ENCODE results near the gene TMEM178A. TPM values are rescaled to one million over a fixed set of nuclear protein-coding genes. Genes with fewer than 3 reads are reported as not detected.
A peak's percentile ranks its signal among the peaks of the same experiment; 100 is the strongest.

Gene TMEM178A
- total RNA-seq, 4 donors from 2014 or later: 3.0 to 12.9 (median 5.8) TPM

DNA sequence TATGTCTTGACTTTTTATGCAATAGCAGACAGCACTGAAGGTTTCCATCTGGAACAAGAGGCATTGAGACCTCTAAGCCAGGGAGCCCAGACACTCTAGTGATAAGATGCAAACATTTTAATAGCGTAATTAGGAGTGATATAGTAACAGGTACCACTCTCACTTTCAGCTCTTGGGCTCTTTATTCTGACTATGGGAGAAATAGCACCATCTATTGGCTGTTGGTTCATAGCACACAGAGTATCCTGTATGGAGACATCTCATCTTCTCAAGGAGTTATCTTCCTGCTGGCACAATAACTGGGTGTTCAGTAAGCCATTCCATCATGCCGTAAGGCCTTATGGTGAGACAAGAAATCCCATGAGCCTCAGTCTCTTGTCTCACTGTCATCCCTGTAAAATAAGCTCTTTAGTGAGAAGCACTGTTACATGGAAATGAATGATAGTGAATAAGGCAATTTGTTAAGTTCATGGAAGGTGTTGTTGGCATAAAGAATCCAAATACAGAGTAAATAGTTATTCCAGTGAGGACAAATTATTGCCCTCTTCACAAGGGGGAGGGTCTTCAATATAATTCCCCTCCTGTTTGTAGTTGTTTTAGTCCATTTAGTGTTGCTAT is 65.1 kb downstream of the TMEM178A start:
- H3K4me3 ChIP-seq: no peak overlapping the region
- no peak for DNase-seq (ENCODE audit: low spot score in 2 of 2)
- no peaks in the 10 kb centered on the region for H3K4me1 ChIP-seq
- H3K36me3 ChIP-seq: peaks cover 0 to 52% (median 0%) of the 10 kb centered on the region in 3 donors
- peaks cover 0 to 5% (median 0%) of the 10 kb centered on the region in 4 donors for H3K9me3 ChIP-seq
- no peaks in the 10 kb centered on the region for H3K27me3 ChIP-seq
- TF ChIP-seq EP300 (IDR thresholded peaks at IDR 0.05) (no peak), POLR2A (IDR thresholded peaks at IDR 0.05) (no peak)
- TF ChIP-seq, protein P1, sequence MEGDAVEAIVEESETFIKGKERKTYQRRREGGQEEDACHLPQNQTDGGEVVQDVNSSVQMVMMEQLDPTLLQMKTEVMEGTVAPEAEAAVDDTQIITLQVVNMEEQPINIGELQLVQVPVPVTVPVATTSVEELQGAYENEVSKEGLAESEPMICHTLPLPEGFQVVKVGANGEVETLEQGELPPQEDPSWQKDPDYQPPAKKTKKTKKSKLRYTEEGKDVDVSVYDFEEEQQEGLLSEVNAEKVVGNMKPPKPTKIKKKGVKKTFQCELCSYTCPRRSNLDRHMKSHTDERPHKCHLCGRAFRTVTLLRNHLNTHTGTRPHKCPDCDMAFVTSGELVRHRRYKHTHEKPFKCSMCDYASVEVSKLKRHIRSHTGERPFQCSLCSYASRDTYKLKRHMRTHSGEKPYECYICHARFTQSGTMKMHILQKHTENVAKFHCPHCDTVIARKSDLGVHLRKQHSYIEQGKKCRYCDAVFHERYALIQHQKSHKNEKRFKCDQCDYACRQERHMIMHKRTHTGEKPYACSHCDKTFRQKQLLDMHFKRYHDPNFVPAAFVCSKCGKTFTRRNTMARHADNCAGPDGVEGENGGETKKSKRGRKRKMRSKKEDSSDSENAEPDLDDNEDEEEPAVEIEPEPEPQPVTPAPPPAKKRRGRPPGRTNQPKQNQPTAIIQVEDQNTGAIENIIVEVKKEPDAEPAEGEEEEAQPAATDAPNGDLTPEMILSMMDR (IDR thresholded peaks at IDR 0.05): peak in 1 of 5 experiments; percentile 17
- H3K27ac ChIP-seq: no peak overlapping the region
- WGBS, 2 donors: 92 to 97% methylated on average over 2 of the region's 2 CpGs

DNA sequence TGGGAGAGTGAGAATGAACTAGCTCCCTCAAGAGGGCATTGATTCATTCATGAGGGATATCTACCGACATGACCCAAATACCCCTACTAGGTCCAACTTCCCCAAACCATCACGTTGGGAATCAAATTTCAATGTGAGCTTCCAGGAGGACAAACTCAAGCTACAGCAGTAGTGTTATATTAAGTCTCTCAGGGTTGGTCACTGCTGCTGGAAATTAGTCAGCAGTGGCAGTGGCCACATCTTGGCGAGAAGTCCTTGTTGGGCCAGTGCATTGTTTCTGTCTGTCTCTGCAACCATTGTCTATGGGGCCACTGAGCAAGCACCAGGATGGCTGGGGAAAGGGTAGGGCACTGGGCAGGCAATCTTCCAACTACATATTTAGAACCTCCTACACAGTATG is 65.8 kb downstream of the TMEM178A start:
- WGBS, 2 donors: 90 to 96% methylated on average over 3 of the region's 3 CpGs
- Histone ChIP-seq H3K4me1 (no peaks in the 10 kb centered on the region), H3K27me3 (no peaks in the 10 kb centered on the region), H3K36me3 (peaks cover 0 to 60% (median 0%) of the 10 kb centered on the region in 3 donors), H3K27ac (no peak overlapping the region), H3K9me3 (peaks cover 0 to 5% (median 0%) of the 10 kb centered on the region in 4 donors), H3K4me3 (no peak overlapping the region)
- TF ChIP-seq POLR2A (IDR thresholded peaks at IDR 0.05) (no peak), EP300 (IDR thresholded peaks at IDR 0.05) (no peak)
- TF ChIP-seq, protein P1 (IDR thresholded peaks at IDR 0.05): no peak
- no peak for DNase-seq (ENCODE audit: low spot score in 2 of 2)

DNA sequence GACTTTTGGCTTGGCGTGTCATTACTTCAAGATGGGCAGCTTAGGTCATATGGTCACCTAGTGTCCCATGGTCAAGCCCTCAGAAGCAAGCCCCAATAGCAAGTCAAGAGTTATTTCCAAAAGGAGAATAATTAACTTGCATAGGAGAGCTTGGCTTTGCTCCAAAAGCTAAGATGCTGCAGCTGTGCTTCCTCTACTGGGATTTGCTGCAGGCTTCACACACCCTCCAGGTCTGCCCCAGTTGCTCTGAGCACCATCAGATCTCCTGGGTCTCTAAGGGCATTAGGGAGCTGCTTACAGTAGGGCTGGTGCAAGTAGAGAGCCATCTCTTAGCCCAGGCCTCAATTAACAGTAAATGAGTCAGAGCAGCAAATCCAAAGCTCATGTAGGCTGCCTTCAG is 66.8 kb downstream of the TMEM178A start:
- TF ChIP-seq, protein P1 (IDR thresholded peaks at IDR 0.05): no peak
- TF ChIP-seq EP300 (IDR thresholded peaks at IDR 0.05): no peak
- no peak for TF ChIP-seq POLR2A (IDR thresholded peaks at IDR 0.05)
- peaks cover 0 to 5% (median 0%) of the 10 kb centered on the region in 4 donors for H3K9me3 ChIP-seq
- H3K27me3 ChIP-seq: no peaks in the 10 kb centered on the region
- WGBS, 2 donors: 86 to 100% methylated on average over 1 of the region's 1 CpG
- no peak overlapping the region for H3K27ac ChIP-seq
- H3K36me3 ChIP-seq: peaks cover 0 to 68% (median 0%) of the 10 kb centered on the region in 3 donors
- DNase-seq (ENCODE audit: low spot score in 2 of 2): no peak
- H3K4me1 ChIP-seq: no peaks in the 10 kb centered on the region
- H3K4me3 ChIP-seq: no peak overlapping the region

DNA sequence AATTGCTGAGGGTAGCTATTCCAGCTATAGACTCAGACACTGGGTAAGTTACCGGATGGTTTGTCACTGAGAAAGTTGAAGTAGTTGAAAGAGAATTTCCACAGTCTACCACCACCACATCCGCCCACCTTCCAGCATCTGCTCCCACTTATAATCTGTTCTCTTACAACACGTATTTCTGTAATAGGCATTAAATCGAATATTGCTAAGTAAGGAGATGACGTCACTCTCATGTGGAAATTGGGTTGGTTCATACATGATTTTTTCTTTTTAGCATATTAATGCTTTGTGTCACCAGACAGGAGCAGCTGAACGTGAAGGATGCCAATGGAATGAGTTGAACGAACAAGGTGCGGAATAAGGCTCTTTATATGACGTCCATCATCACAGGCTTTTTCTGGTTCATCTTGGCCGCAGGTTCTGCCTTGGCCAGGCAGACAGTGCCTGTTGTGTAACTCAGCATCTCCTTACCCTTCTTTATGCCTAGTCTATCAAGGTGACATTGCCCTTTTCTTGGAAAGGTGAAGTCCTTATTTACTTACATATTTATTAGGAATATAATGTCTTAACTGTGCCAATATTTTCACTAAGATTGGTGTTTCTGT is 67.5 kb downstream of the TMEM178A start:
- no peak for DNase-seq (ENCODE audit: low spot score in 2 of 2)
- H3K27me3 ChIP-seq: no peaks in the 10 kb centered on the region
- no peak overlapping the region for H3K27ac ChIP-seq
- no peak overlapping the region for H3K4me3 ChIP-seq
- TF ChIP-seq EP300 (IDR thresholded peaks at IDR 0.05) (no peak), POLR2A (IDR thresholded peaks at IDR 0.05) (no peak)
- TF ChIP-seq, protein P1 (IDR thresholded peaks at IDR 0.05): no peak
- H3K36me3 ChIP-seq: peaks cover 0 to 75% (median 0%) of the 10 kb centered on the region in 3 donors
- H3K4me1 ChIP-seq: no peaks in the 10 kb centered on the region
- H3K9me3 ChIP-seq: peaks cover 0 to 5% (median 0%) of the 10 kb centered on the region in 4 donors
- 91 to 94% methylated on average over 10 of the region's 10 CpGs for WGBS, 2 donors

DNA sequence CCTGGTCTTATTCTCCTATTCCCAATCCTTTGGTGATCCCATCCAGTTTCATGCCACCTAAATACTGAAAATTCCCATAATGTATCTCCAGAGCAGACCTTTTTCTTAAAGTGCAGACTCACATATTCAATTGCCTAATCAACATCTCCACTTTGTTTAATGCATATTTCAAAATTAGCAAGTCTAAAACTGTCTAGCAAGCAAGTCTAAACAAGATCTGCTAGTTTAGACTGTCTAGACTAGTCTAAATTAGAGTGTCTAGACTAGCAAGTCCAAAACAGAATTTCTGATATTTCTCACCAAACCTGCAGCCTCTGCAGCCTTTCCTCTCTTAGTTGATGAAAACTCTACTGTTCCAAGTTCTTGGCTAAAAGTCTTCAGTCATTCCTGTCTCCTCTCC is 68.7 kb downstream of the TMEM178A start:
- TF ChIP-seq POLR2A (IDR thresholded peaks at IDR 0.05): no peak
- TF ChIP-seq, protein P1 (IDR thresholded peaks at IDR 0.05): no peak
- TF ChIP-seq EP300 (IDR thresholded peaks at IDR 0.05): no peak
- no peak overlapping the region for H3K4me3 ChIP-seq
- H3K27ac ChIP-seq: no peak overlapping the region
- H3K27me3 ChIP-seq: no peaks in the 10 kb centered on the region
- peaks cover 0 to 86% (median 0%) of the 10 kb centered on the region in 3 donors for H3K36me3 ChIP-seq
- DNase-seq (ENCODE audit: low spot score in 2 of 2): no peak
- peaks cover 0 to 5% (median 0%) of the 10 kb centered on the region in 4 donors for H3K9me3 ChIP-seq
- no peaks in the 10 kb centered on the region for H3K4me1 ChIP-seq
